ENCODE data around the gene CD6.

Gene CD6

GRCh38 chr11:61034704-61035525 is 63.4 kb downstream of the CD6 start:
- no peak for DNase-seq

DNA sequence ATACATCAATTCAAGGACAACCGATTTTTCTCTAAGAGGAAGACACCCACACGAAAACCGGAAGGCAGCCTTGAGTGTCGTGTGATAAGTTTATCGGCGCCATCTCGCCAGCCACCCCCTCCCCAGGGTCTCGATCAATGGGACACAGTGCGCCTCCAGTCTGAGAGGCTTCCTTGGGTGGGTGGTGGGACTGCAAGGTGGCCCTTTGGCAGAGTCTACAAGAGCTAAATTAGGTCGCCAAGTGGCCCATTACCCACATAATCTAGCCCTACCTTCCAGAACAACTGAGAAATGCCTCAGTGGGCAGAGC is 64.0 kb downstream of the CD6 start:
- DNase-seq, result no peak

DNA sequence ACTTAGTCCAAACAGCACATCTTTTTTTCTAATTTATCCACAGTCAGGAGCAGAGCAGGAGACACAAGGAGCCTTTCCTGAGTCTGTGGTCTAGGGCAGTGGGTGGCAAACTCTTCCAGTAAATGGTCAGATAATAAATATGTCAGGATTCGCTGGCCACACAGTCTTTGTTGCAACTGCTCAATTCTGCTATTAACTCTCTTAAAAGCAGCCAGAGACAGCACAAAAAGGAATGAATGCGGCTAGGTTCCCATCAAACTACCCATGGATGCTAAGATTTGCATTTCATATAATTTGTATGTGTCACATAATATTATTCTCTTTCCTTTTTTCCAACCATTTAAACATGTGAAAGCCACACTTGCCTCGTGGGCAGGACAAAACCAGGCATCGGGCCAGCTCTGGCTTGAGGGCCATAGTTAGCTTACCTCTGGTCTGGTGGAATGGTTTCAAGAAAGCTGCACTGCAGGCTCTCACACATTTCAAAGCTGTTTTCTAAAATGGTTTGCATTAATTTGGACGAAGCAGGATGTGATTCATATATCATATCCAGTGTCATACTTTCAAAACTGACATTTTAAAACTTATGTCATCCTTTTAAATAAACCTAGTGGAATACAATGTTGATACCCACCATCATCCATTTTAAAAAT is 66.1 kb downstream of the CD6 start:
- DNase-seq, result peak; percentile 22

- no peak for DNase-seq
These were observed 68.4 kb downstream of the CD6 start for GRCh38 chr11:61039916-61040315.

DNA sequence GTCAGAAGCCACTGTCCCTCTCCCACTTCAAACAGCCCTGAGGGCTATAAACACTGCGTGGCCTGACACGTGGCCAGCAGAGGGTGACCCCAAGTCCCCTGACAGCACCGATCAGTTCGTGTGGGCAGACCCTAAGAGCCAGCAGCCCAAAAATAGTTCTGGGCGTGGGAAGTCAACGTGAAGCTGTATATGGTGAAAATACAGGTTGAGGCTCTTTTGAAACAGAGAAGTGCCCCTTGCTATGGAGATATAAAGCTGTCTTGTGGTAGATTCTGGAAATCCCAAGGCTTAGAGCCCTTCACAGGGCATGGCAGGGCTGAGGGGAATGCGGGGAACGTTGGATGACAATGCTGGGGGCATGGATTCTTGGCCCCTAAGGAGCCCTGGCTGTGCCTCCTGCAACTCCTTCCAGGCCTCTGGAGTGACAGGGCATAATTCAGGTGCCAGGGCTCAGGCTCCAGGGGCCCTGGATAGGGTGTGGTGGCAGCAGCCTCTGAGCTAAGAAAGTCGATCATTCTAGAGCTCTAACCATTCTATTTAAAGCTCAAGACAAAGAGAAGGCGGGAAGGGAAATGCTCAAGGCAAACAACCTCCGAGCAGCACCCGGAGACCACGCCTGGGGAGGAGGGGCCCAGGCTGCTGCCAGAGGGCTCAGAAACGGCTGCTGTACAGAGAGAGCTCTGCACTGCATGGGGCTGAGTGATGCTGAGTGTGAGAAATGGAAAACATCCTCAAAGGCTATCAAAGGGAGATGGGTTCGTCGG is 70.5 kb downstream of the CD6 start:
- DNase-seq, result peak; percentile 51

GRCh38 chr11:61042537-61042936 is 71.1 kb downstream of the CD6 start:
- no peak for DNase-seq

DNA sequence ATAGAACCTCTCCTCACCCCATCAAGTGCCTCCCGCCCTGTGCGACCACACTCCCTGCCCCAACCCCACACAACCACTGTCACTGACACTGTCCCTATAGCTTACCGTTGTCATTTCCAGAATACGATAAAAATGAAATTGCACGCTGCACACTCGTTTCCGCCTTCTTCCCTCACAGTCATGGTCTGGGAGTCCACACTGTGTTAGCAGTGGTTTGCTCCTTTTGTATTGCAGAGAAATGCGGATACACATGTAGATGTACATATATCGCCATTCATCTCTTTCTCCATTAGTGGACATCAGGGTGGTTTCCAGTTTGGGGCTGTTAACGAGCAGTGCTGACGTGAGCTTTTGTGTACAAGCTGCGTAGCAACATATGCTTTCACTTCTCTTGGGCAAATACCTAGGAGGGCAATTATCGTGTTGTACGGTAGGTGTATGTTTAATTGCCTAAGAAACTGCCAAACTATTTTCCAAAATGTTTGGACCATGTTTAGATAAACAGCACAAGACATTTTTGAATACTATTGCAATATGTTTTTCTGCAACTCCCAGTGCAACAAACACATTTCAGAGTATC is 71.6 kb downstream of the CD6 start:
- no peak for DNase-seq

- no peak for DNase-seq
These were observed 73.8 kb downstream of the CD6 start for GRCh38 chr11:61045271-61045670.

DNA sequence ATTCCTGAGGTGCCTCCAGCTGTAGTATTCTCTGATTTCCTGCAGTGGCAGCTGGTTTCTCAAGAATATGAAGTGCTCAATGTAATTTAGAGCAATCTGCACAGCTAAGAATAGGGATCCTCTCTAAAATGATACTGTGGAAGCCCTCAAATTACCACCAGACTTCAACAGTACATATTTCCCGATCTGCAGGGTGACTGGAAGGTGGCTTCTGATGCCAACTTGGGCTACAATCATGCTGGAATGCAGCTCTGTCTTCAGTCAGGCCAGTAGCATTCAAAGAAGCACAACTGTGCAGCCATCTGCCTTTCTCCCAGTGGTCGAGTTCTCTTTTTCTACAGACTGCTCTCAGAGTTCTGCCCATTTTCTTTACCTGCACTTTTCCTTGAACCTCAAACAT is 75.4 kb downstream of the CD6 start:
- DNase-seq, result no peak

DNA sequence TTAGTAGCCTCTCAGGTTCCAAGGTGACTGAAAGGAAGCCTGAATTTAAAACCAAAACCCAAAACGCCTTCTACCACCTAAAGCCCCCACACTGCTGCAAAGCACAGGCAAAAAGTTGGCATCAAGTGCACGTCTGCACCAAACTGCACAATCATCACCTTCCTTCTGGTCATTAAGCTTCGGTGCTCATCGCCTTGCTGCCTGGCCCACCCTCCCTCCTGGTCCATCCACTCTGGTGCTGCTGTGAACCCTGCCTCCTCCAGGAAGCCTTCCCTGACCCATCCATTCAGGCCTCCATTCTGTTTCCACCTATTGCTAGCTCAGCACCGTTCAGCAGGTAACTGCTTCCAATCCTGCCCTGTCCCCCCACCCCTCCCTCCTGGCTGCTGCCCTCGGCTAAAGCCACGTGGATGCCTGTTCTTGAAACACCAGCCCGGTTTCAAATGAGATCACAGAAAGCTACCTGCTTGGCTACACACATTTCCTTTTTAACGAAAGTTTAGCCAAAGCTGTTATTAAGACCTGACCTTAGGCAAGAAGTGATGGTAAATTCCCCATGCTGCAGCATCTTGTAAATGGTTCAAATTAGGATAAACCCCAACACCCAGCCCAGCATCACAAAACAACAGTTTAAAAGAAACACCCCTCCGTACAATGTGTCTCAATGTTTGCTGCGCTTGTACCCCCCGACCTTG is 77.0 kb downstream of the CD6 start:
- DNase-seq, result no peak

- no peak for DNase-seq
These were observed 77.5 kb downstream of the CD6 start for GRCh38 chr11:61049063-61049377.

DNA sequence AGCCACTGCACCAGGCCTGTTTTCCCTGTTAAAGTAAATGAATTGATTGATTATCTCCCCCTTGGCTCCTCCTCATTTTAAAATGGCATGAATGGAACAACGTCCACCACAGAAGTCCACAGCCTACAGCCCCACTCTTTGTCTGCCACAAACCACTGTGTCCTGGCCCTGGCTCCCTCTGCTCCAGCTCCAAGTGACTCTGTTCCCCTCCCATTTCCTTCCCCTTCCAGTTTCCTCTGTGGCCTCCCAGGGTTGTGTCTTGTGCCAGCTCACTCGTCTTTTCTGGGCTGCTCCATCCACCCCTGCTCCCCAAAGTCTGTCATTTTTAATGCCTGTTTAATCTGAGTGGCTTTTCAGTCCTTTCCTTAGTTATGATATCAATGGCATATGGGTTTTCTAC is 78.4 kb downstream of the CD6 start:
- DNase-seq, result no peak

GRCh38 chr11:61052182-61052972 is 80.9 kb downstream of the CD6 start:
- no peak for DNase-seq

GRCh38 chr11:61053191-61053590 is 81.7 kb downstream of the CD6 start:
- DNase-seq, result no peak

DNA sequence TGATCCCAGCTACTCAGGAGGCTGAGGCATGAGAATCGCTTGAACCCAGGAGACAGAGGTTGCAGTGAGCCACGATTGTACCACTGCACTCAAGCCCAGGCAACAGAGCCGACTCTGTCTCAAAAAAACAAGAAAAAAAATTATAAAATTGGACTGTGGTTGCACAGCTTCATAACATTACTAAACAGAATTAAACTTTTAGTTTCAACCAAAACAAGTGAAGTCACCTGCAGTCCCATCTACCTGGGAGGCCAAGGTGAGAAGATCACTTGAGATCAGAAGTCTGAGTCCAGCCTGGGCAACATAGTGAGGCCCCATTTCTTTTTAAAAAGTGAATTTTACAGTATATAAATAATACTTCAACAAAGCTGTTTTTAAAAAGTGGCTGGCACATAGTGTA is 83.0 kb downstream of the CD6 start:
- DNase-seq, result no peak

- no peak for DNase-seq
These were observed 83.6 kb downstream of the CD6 start for GRCh38 chr11:61054927-61055562.

GRCh38 chr11:61055776-61056175 is 84.3 kb downstream of the CD6 start:
- no peak for DNase-seq

DNA sequence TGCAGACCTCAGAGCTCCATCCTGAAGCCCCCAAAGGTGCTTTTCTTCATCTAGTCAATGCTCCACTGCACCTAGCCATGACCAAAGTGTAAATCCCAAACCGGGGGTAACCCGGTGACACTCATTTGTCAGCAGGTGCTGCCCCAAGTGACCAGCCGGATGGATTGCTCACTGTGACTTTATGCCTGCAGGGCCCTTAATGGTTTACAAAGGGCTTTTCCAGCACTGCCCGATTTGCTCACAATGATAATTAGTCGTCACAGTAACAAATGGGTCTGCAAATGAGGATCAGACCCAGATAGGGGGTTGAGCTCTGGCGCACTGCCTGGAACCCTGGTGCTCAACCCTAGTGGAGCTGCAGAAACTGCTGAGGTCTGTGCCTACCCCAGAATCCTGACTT is 85.1 kb downstream of the CD6 start:
- DNase-seq, result no peak

DNA sequence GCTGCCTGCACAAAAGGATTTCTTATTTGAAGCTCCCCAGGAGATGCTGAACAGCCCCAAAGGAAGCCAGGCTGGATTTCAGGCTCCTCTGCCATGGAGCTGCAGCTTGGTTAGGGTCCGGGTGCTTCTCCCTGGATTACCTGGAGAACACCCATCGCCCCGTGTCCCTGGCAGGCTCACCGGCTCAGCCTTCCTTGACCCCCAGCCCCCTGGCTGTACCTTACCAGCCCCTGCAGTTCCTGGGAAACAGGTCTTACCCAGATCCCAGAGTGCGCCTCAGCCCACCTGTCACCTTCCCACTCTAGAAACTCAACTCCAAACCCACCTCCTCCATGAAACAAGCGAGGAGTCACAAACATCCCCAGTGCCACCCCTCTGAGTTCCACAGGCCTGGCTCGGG is 85.5 kb downstream of the CD6 start:
- no peak for DNase-seq

GRCh38 chr11:61057615-61058014 is 86.1 kb downstream of the CD6 start:
- DNase-seq, result no peak

DNA sequence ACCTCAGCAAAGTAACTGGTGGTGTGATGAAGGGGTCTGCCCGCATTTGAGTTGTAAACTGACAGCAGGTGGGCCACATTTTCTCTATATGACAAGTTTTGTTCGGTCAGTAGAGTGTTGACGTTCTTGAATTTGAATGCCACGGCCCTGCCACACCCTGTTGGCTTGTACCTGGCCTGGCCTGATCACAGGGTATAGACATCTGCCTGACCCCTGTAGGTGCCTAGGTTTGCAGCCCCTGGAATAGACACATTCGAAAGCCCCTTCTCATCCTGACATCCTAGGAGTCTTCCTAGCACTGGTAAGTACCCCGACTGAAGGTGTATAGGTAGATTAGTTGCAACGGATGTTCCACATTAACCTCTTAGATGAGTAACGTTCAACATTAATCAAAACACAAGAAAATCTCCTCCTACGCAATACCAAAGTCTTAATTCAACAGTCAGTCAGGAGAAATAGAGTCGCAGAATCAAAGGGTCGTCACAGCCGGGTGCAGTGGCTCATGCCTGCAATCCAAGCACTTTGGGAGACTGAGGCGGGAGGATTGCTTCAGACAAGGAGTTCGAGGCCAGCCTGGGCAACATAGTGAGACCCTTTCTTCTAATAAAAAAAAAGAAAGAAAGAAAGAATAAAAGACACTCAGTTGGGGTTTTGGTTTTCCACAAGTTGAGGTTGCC is 87.2 kb downstream of the CD6 start:
- no peak for DNase-seq

All from fibroblast of skin of right quadriceps (primary cell).